ENCODE results near the gene DPM2. TPM values are rescaled to one million over a fixed set of nuclear protein-coding genes. Genes with fewer than 3 reads are reported as not detected.

Gene DPM2
- total RNA-seq, 1 experiment from 2014 or later, result 56.1 TPM

DNA sequence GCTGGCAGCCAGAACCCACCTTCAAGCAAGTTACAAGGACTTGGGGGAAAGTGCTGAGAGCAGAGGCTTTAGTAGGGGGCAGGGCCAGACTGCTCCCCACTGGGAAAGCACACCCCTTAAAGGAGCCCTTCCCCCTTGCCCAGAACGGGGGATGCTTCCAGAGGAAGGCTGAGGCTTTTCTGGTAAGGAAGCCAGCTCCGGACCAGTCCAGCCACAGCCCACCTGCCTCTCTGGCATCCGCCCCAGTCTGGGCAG lies 4.2 kb upstream of the DPM2 start:
- H3K4me1 Mint-ChIP-seq, result peaks cover 31% of the 10 kb centered on the region
- H3K4me3 Mint-ChIP-seq, result no peak overlapping the region
- H3K27me3 Mint-ChIP-seq (ENCODE audit: low read depth), result no peaks in the 10 kb centered on the region
- H3K36me3 Mint-ChIP-seq, result peaks cover 5% of the 10 kb centered on the region; the same call in 1 of the 2 replicates
- no peak for DNase-seq (ENCODE audit: low spot score)
- CTCF ChIA-PET, result interaction anchor here (1.0 to 5.2 kb wide), 25 partner anchors 8 to 209 kb away, joined by 3 to 179 read pairs (median 15); partner anchors contain the start of genes EEIG1, NAIF1, PIP5KL1 and SLC25A25
- POLR2A ChIA-PET, result no interaction called here
- H3K27ac Mint-ChIP-seq, result no peak overlapping the region
- no peak for ATAC-seq
- H3K9me3 Mint-ChIP-seq, result no peaks in the 10 kb centered on the region
- no peak for TF ChIP-seq JUN (CRISPR knock-in tag; IDR thresholded peaks at IDR 0.05)
- TF ChIP-seq ATF1 (CRISPR knock-in tag; IDR thresholded peaks at IDR 0.05), result no peak
- TF ChIP-seq IRF2 (CRISPR knock-in tag; IDR thresholded peaks at IDR 0.05; ENCODE audit: borderline replicate concordance, low read depth), result no peak
- TF ChIP-seq, protein P1, sequence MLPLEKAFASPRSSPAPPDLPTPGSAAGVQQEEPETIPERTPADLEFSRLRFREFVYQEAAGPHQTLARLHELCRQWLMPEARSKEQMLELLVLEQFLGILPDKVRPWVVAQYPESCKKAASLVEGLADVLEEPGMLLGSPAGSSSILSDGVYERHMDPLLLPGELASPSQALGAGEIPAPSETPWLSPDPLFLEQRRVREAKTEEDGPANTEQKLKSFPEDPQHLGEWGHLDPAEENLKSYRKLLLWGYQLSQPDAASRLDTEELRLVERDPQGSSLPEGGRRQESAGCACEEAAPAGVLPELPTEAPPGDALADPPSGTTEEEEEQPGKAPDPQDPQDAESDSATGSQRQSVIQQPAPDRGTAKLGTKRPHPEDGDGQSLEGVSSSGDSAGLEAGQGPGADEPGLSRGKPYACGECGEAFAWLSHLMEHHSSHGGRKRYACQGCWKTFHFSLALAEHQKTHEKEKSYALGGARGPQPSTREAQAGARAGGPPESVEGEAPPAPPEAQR (CRISPR knock-in tag; IDR thresholded peaks at IDR 0.05), result no peak
- TF ChIP-seq, protein P2, sequence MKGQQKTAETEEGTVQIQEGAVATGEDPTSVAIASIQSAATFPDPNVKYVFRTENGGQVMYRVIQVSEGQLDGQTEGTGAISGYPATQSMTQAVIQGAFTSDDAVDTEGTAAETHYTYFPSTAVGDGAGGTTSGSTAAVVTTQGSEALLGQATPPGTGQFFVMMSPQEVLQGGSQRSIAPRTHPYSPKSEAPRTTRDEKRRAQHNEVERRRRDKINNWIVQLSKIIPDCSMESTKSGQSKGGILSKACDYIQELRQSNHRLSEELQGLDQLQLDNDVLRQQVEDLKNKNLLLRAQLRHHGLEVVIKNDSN (CRISPR knock-in tag; IDR thresholded peaks at IDR 0.05), result no peak
- TF ChIP-seq, protein P3, sequence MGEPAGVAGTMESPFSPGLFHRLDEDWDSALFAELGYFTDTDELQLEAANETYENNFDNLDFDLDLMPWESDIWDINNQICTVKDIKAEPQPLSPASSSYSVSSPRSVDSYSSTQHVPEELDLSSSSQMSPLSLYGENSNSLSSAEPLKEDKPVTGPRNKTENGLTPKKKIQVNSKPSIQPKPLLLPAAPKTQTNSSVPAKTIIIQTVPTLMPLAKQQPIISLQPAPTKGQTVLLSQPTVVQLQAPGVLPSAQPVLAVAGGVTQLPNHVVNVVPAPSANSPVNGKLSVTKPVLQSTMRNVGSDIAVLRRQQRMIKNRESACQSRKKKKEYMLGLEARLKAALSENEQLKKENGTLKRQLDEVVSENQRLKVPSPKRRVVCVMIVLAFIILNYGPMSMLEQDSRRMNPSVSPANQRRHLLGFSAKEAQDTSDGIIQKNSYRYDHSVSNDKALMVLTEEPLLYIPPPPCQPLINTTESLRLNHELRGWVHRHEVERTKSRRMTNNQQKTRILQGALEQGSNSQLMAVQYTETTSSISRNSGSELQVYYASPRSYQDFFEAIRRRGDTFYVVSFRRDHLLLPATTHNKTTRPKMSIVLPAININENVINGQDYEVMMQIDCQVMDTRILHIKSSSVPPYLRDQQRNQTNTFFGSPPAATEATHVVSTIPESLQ (CRISPR knock-in tag; IDR thresholded peaks at IDR 0.05), result no peak
- no peak for TF ChIP-seq TEAD4 (CRISPR knock-in tag; IDR thresholded peaks at IDR 0.05)
- TF ChIP-seq PRRX2 (CRISPR knock-in tag; IDR thresholded peaks at IDR 0.05), result no peak
- no peak for TF ChIP-seq ZNF423 (CRISPR knock-in tag; IDR thresholded peaks at IDR 0.05)
- TF ChIP-seq, protein P4, sequence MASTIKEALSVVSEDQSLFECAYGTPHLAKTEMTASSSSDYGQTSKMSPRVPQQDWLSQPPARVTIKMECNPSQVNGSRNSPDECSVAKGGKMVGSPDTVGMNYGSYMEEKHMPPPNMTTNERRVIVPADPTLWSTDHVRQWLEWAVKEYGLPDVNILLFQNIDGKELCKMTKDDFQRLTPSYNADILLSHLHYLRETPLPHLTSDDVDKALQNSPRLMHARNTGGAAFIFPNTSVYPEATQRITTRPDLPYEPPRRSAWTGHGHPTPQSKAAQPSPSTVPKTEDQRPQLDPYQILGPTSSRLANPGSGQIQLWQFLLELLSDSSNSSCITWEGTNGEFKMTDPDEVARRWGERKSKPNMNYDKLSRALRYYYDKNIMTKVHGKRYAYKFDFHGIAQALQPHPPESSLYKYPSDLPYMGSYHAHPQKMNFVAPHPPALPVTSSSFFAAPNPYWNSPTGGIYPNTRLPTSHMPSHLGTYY (CRISPR knock-in tag; IDR thresholded peaks at IDR 0.05), result no peak
- TF ChIP-seq, protein P5, sequence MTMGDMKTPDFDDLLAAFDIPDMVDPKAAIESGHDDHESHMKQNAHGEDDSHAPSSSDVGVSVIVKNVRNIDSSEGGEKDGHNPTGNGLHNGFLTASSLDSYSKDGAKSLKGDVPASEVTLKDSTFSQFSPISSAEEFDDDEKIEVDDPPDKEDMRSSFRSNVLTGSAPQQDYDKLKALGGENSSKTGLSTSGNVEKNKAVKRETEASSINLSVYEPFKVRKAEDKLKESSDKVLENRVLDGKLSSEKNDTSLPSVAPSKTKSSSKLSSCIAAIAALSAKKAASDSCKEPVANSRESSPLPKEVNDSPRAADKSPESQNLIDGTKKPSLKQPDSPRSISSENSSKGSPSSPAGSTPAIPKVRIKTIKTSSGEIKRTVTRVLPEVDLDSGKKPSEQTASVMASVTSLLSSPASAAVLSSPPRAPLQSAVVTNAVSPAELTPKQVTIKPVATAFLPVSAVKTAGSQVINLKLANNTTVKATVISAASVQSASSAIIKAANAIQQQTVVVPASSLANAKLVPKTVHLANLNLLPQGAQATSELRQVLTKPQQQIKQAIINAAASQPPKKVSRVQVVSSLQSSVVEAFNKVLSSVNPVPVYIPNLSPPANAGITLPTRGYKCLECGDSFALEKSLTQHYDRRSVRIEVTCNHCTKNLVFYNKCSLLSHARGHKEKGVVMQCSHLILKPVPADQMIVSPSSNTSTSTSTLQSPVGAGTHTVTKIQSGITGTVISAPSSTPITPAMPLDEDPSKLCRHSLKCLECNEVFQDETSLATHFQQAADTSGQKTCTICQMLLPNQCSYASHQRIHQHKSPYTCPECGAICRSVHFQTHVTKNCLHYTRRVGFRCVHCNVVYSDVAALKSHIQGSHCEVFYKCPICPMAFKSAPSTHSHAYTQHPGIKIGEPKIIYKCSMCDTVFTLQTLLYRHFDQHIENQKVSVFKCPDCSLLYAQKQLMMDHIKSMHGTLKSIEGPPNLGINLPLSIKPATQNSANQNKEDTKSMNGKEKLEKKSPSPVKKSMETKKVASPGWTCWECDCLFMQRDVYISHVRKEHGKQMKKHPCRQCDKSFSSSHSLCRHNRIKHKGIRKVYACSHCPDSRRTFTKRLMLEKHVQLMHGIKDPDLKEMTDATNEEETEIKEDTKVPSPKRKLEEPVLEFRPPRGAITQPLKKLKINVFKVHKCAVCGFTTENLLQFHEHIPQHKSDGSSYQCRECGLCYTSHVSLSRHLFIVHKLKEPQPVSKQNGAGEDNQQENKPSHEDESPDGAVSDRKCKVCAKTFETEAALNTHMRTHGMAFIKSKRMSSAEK (CRISPR knock-in tag; IDR thresholded peaks at IDR 0.05; ENCODE audit: borderline replicate concordance), result no peak
- TF ChIP-seq, protein P6, sequence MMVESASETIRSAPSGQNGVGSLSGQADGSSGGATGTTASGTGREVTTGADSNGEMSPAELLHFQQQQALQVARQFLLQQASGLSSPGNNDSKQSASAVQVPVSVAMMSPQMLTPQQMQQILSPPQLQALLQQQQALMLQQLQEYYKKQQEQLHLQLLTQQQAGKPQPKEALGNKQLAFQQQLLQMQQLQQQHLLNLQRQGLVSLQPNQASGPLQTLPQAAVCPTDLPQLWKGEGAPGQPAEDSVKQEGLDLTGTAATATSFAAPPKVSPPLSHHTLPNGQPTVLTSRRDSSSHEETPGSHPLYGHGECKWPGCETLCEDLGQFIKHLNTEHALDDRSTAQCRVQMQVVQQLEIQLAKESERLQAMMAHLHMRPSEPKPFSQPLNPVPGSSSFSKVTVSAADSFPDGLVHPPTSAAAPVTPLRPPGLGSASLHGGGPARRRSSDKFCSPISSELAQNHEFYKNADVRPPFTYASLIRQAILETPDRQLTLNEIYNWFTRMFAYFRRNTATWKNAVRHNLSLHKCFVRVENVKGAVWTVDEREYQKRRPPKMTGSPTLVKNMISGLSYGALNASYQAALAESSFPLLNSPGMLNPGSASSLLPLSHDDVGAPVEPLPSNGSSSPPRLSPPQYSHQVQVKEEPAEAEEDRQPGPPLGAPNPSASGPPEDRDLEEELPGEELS (CRISPR knock-in tag; IDR thresholded peaks at IDR 0.05), result no peak
- no peak for TF ChIP-seq ZNF671 (CRISPR knock-in tag; IDR thresholded peaks at IDR 0.05)
- no peak for TF ChIP-seq TP53 (CRISPR knock-in tag; IDR thresholded peaks at IDR 0.05)
- no peak for TF ChIP-seq RELA (CRISPR knock-in tag; IDR thresholded peaks at IDR 0.05; ENCODE audit: borderline replicate concordance)
- TF ChIP-seq, protein P7, sequence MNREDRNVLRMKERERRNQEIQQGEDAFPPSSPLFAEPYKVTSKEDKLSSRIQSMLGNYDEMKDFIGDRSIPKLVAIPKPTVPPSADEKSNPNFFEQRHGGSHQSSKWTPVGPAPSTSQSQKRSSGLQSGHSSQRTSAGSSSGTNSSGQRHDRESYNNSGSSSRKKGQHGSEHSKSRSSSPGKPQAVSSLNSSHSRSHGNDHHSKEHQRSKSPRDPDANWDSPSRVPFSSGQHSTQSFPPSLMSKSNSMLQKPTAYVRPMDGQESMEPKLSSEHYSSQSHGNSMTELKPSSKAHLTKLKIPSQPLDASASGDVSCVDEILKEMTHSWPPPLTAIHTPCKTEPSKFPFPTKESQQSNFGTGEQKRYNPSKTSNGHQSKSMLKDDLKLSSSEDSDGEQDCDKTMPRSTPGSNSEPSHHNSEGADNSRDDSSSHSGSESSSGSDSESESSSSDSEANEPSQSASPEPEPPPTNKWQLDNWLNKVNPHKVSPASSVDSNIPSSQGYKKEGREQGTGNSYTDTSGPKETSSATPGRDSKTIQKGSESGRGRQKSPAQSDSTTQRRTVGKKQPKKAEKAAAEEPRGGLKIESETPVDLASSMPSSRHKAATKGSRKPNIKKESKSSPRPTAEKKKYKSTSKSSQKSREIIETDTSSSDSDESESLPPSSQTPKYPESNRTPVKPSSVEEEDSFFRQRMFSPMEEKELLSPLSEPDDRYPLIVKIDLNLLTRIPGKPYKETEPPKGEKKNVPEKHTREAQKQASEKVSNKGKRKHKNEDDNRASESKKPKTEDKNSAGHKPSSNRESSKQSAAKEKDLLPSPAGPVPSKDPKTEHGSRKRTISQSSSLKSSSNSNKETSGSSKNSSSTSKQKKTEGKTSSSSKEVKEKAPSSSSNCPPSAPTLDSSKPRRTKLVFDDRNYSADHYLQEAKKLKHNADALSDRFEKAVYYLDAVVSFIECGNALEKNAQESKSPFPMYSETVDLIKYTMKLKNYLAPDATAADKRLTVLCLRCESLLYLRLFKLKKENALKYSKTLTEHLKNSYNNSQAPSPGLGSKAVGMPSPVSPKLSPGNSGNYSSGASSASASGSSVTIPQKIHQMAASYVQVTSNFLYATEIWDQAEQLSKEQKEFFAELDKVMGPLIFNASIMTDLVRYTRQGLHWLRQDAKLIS (CRISPR knock-in tag; IDR thresholded peaks at IDR 0.05; ENCODE audit: borderline replicate concordance), result no peak
- TF ChIP-seq, protein P8, sequence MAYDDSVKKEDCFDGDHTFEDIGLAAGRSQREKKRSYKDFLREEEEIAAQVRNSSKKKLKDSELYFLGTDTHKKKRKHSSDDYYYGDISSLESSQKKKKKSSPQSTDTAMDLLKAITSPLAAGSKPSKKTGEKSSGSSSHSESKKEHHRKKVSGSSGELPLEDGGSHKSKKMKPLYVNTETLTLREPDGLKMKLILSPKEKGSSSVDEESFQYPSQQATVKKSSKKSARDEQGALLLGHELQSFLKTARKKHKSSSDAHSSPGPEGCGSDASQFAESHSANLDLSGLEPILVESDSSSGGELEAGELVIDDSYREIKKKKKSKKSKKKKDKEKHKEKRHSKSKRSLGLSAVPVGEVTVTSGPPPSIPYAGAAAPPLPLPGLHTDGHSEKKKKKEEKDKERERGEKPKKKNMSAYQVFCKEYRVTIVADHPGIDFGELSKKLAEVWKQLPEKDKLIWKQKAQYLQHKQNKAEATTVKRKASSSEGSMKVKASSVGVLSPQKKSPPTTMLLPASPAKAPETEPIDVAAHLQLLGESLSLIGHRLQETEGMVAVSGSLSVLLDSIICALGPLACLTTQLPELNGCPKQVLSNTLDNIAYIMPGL (CRISPR knock-in tag; IDR thresholded peaks at IDR 0.05), result no peak
